ENCODE data around the gene GSE1.

- no peak for TF ChIP-seq POLR2A (IDR thresholded peaks at IDR 0.05)
- no peak for TF ChIP-seq CTCF (IDR thresholded peaks at IDR 0.05)
Measured at GRCh38 chr16:85568519-85568918, 44.6 kb upstream of the GSE1 start.

All from breast epithelium (tissue), 3 donors.